Ascending aorta (tissue), 2 donors: ENCODE measurements around the gene GAS2L1. TPM values are rescaled to one million over a fixed set of nuclear protein-coding genes. Genes with fewer than 3 reads are reported as not detected.

ENCODE experiments used
- DNase-seq, 2 donors: peaks; one replicate each; pipeline ENCODE4 v3.0.0-alpha.2; 2019; ENCODE audit warnings: low spot score in 2 of 2
- H3K27ac ChIP-seq, 2 donors: fragments of 200-600 bp; sonication (generic); one replicate each; pipeline ENCODE4 v1.5.1; 2016 to 2017; ENCODE audit warnings: mild to moderate bottlenecking in 1 of 2
- H3K27me3 ChIP-seq: fragments of 200-600 bp; sonication (generic); one replicate; pipeline ENCODE4 v1.5.1; 2017
- H3K36me3 ChIP-seq, 2 donors: fragments of 200-600 bp; sonication (generic); one replicate each; pipeline ENCODE4 v1.5.1; 2016
- H3K4me1 ChIP-seq, 2 donors: fragments of 200-600 bp; sonication (generic); one replicate each; pipeline ENCODE4 v1.5.1; 2016 to 2017; ENCODE audit warnings: mild to moderate bottlenecking in 1 of 2
- H3K4me3 ChIP-seq, 2 donors: fragments of 200-600 bp; sonication (generic); one replicate each; pipeline ENCODE4 v1.5.1; 2016 to 2017; ENCODE audit warnings: mild to moderate bottlenecking in 1 of 2
- H3K9me3 ChIP-seq, 2 donors: fragments of 200-600 bp; sonication (generic); one replicate each; pipeline ENCODE4 v1.5.1; 2016
- intact Hi-C: fragments of 100-400 bp; cut with DNase I; formaldehyde crosslinking; loops from one replicate; pipeline ENCODE4 v1.15.1; 2023
- total RNA-seq: library from RNA; depleted of rRNA; stranded (reverse); fragments of >200 nt; gene quantifications from one replicate; pipeline ENCODE4 v1.1.0, GENCODE V29; 2016
- TF ChIP-seq, protein P1 (sequence below), 3 experiments: fragments of 200-600 bp in 2 of 3; fragments of 450-650 bp in 1 of 3; sonication (generic) in 2 of 3; IDR thresholded peaks; one replicate each; pipeline ENCODE4 v1.5.1; 2016 to 2019; ENCODE audit warnings: antibody characterized with exemption in 3 of 3, mild to moderate bottlenecking in 1 of 3, moderate library complexity in 1 of 3

GAS2L1 gene
- total RNA-seq, 1 donor from 2014 or later, result 99.3 TPM

DNA sequence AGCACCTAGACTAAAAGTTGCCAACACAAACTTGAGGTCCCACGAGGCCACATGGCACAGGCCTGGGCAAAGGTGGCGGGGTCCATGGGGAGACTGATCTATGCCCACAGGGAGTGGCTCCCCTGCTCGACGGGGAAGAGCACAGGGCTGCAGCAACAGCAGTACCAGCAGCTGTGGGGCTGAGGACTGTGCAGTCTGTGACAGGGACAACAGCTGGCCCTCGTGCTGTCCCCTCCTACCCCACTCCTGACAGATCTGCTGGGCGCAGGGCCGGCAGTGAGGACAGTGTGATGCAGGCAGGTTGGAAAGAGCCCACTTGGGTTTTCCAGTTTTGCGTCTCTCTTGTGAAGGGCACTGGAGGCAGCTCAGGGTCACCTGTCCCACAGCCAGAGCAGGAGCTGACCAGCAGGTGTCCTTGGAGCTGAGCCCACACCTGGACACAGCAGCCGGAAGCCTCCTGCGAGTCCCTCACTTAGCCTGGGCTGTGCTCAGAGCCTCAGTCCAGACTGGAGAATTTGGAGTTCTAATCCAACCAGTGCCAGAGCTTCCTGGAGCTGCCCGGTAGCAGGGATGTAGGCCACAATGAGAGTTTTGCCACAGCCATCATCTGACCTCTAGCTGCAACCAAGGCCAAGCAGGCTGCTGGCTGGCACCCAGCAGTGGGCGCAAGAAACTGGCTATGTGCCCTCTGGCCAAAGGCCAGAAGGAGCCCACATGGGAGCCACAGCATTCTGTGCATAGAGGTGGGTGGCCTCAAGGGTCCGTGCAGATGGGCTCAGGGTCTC lies 3.6 kb upstream of the GAS2L1 start:
- Histone ChIP-seq H3K36me3 (peaks cover 31 to 32% of the 10 kb centered on the region in 2 donors), H3K4me1 (peaks cover under 1 to 20% of the 10 kb centered on the region in 2 donors), H3K27ac (peak overlapping the region; percentile 4 to 67), H3K9me3 (no peaks in the 10 kb centered on the region), H3K27me3 (no peaks in the 10 kb centered on the region), H3K4me3 (no peak overlapping the region)
- intact Hi-C loops, result no loop called here
- no peak for DNase-seq
- TF ChIP-seq, protein P1, sequence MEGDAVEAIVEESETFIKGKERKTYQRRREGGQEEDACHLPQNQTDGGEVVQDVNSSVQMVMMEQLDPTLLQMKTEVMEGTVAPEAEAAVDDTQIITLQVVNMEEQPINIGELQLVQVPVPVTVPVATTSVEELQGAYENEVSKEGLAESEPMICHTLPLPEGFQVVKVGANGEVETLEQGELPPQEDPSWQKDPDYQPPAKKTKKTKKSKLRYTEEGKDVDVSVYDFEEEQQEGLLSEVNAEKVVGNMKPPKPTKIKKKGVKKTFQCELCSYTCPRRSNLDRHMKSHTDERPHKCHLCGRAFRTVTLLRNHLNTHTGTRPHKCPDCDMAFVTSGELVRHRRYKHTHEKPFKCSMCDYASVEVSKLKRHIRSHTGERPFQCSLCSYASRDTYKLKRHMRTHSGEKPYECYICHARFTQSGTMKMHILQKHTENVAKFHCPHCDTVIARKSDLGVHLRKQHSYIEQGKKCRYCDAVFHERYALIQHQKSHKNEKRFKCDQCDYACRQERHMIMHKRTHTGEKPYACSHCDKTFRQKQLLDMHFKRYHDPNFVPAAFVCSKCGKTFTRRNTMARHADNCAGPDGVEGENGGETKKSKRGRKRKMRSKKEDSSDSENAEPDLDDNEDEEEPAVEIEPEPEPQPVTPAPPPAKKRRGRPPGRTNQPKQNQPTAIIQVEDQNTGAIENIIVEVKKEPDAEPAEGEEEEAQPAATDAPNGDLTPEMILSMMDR (IDR thresholded peaks at IDR 0.05), result no peak

DNA sequence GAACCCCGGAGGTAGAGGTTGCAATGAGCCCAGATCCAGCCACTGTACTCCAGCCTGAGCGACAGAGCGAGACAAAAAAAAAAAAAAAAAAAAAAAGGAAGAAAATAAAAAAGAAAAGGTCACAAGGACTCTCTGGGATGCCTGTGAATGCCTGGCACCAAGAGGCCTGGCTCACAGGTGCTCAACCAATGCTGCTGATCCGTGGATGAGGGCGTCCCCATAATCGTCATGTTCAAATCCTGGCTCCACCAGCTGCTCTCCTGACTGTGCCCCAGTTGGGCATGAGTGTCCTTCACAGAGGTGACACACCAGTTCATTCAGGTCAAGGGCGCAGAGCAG lies 645 bp upstream of the GAS2L1 start:
- Histone ChIP-seq H3K27ac (peak overlapping the region in 1 of 2 donors; percentile 83), H3K9me3 (no peaks in the 10 kb centered on the region), H3K36me3 (peaks cover 2 to 5% of the 10 kb centered on the region in 2 donors), H3K4me3 (peak overlapping the region in 1 of 2 donors; percentile 80), H3K27me3 (no peaks in the 10 kb centered on the region), H3K4me1 (peaks cover 26 to 47% of the 10 kb centered on the region in 2 donors)
- DNase-seq, result no peak
- intact Hi-C loops, result loop anchor here (1.0 kb wide), 1 partner anchor 39 kb away; the partner anchor contains the start of gene RHBDD3
- TF ChIP-seq, protein P1 (IDR thresholded peaks at IDR 0.05), result no peak

DNA sequence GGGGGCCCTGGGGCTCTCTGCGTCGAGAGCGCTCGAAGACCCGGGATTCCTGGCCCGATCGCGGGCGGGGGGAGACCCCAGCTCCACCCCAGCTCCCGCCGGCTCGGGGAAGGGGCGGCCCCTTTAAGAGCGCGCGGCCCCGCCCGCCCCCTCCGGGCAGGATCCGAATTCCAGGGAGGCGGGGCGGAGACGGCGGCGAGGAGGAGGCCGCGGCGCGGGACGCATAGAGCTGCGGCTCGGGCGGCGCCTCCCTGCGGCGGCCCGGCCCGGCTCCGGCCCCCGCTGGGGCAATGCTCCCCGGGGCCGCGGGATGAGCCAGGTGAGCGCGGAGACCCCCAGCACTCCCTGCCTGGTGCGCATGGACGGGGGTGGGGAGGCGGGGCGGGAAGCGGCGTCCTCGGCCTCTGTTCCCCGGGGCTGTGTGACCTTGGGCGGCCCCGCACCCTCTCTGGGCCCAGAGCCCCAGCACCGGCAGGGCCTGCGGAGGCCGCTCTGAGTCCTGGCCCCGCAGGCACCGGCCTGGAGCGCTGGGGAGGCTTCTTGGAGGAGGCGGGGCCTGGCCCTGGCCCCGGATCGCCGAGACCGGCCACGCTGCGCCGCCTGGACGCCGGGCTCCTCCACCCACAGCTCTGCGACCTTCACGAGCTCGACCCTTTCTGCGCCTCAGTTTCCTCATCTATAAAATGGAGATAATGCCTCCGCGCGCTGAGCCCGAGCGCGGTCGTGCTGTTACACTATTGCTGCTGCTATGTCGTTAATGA lies 565 bp downstream of the GAS2L1 start:
- intact Hi-C loops, result loop anchor here (1.0 kb wide), 1 partner anchor 40 kb away; the partner anchor contains the start of gene RHBDD3
- Histone ChIP-seq H3K4me1 (peaks cover 26 to 54% of the 10 kb centered on the region in 2 donors), H3K27ac (peak overlapping the region; percentile 83 to 87), H3K4me3 (peak overlapping the region; percentile 80 to 99), H3K9me3 (no peaks in the 10 kb centered on the region), H3K27me3 (no peaks in the 10 kb centered on the region), H3K36me3 (no peaks in the 10 kb centered on the region)
- TF ChIP-seq, protein P1 (IDR thresholded peaks at IDR 0.05), result no peak
- DNase-seq, result peak in 1 of 2 donors; percentile 88

DNA sequence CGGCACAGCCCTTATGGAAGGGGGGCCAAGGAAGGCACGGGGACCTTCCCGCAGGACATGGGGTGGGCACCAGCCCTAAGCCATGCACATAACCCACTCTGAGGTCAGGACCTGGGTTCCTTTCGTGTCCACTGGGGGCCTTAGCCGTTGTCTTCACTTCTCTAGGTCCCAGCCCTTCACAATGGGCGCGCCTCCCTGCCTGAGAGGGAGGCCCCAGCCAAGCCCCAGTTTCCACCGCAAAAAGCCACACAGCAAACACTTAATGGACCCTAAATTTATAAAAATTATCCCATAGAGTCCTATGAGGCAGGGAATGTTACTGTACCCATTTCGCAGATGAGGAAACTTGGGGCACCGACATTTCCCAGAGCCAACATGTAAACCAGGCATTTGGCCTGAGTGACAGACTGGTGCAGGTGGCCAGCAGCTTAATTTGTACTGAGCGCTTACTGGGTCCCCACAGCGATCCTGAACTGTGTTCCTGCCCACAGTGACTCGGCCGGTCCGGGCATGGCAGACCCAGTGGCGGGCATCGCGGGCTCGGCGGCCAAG lies 1.2 kb downstream of the GAS2L1 start:
- intact Hi-C loops, result no loop called here
- Histone ChIP-seq H3K4me3 (peak overlapping the region; percentile 80 to 99), H3K4me1 (peaks cover 26 to 49% of the 10 kb centered on the region in 2 donors), H3K9me3 (no peaks in the 10 kb centered on the region), H3K27ac (peak overlapping the region; percentile 83 to 87), H3K27me3 (no peaks in the 10 kb centered on the region), H3K36me3 (no peaks in the 10 kb centered on the region)
- TF ChIP-seq, protein P1 (IDR thresholded peaks at IDR 0.05), result no peak
- DNase-seq, result no peak

DNA sequence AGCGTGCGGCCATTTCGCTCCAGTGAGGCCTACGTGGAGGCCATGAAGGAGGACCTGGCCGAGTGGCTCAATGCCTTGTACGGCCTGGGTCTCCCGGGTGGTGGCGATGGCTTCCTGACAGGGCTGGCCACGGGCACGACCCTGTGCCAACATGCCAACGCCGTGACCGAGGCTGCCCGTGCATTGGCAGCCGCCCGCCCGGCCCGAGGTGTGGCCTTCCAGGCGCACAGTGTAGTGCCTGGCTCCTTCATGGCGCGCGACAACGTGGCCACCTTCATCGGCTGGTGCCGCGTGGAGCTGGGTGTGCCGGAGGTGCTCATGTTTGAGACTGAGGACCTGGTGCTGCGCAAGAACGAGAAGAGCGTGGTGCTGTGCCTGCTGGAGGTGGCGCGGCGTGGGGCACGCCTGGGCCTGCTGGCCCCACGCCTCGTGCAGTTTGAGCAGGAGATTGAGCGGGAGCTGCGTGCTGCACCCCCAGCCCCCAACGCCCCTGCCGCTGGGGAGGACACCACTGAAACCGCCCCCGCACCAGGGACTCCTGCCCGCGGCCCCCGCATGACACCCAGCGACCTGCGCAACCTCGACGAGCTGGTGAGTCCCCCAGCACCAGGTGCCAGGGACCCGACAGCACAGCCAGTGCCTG lies 1.8 kb downstream of the GAS2L1 start:
- no peaks in the 10 kb centered on the region for H3K9me3 ChIP-seq
- TF ChIP-seq, protein P1 (IDR thresholded peaks at IDR 0.05), result no peak
- peaks cover 26 to 43% of the 10 kb centered on the region in 2 donors for H3K4me1 ChIP-seq
- H3K36me3 ChIP-seq, result no peaks in the 10 kb centered on the region
- no peaks in the 10 kb centered on the region for H3K27me3 ChIP-seq
- intact Hi-C loops, result no loop called here
- H3K27ac ChIP-seq, result peak overlapping the region; percentile 83 to 87
- H3K4me3 ChIP-seq, result peak overlapping the region; percentile 80 to 99
- no peak for DNase-seq
